Trophoblast cell (in vitro differentiated cells and primary cell): ENCODE measurements around the gene ETV6.

Source experiments
- DNase-seq, 2 donors: peaks; one replicate each; pipeline ENCODE4 v3.0.0-alpha.2; 2016
- H2AFZ ChIP-seq: 2 replicates; pipeline ENCODE4 v1.6.1; 2013; ENCODE audit warnings: low read length, moderate library complexity, mild to moderate bottlenecking; ENCODE audit not compliant: insufficient read depth, poor library complexity
- H2AK5ac ChIP-seq: 2 replicates; pipeline ENCODE4 v1.6.1; 2013; ENCODE audit warnings: mild to moderate bottlenecking, low read length
- H2BK120ac ChIP-seq: 2 replicates; pipeline ENCODE4 v1.6.1; 2013; ENCODE audit warnings: low read length, mild to moderate bottlenecking, moderate library complexity; ENCODE audit not compliant: insufficient read depth, poor library complexity
- H2BK12ac ChIP-seq: 2 replicates; pipeline ENCODE4 v1.6.1; 2013; ENCODE audit warnings: mild to moderate bottlenecking, low read length, moderate library complexity
- H2BK5ac ChIP-seq: 2 replicates; pipeline ENCODE4 v1.6.1; 2013; ENCODE audit warnings: low read length, low read depth, moderate library complexity, mild to moderate bottlenecking; ENCODE audit not compliant: poor library complexity
- H3K14ac ChIP-seq: 2 replicates; pipeline ENCODE4 v1.6.1; 2013; ENCODE audit warnings: mild to moderate bottlenecking, low read length
- H3K18ac ChIP-seq: 2 replicates; pipeline ENCODE4 v1.6.1; 2013; ENCODE audit warnings: mild to moderate bottlenecking, low read length
- H3K23ac ChIP-seq: 2 replicates; pipeline ENCODE4 v1.6.1; 2013; ENCODE audit warnings: low read length
- H3K27ac ChIP-seq: 2 replicates; pipeline ENCODE4 v1.5.1; 2013; ENCODE audit warnings: low read depth, mild to moderate bottlenecking, inconsistent platforms, low read length, moderate library complexity
- H3K27me3 ChIP-seq: 2 replicates; pipeline ENCODE4 v1.6.1; 2013; ENCODE audit warnings: inconsistent platforms, mild to moderate bottlenecking, low read length, moderate library complexity; ENCODE audit not compliant: insufficient read depth
- H3K36me3 ChIP-seq, 2 experiments: 1 replicate in 1 of 2; 2 replicates in 1 of 2; pipeline ENCODE4 v1.6.1; 2013; ENCODE audit warnings: low read length in 2 of 2, mild to moderate bottlenecking in 2 of 2, moderate library complexity in 1 of 2; ENCODE audit not compliant: insufficient read depth in 2 of 2, control insufficient read depth in 1 of 2
- H3K4ac ChIP-seq: 2 replicates; pipeline ENCODE4 v1.6.1; 2013; ENCODE audit warnings: low read depth, mild to moderate bottlenecking, low read length, moderate library complexity
- H3K4me1 ChIP-seq, 2 experiments: 1 replicate in 1 of 2; 2 replicates in 1 of 2; pipeline ENCODE4 v1.6.1; 2013; ENCODE audit warnings: low read length in 2 of 2, mild to moderate bottlenecking in 2 of 2, moderate library complexity in 1 of 2; ENCODE audit not compliant: insufficient read depth in 2 of 2, control insufficient read depth in 1 of 2
- H3K4me2 ChIP-seq: 2 replicates; pipeline ENCODE4 v1.6.1; 2013; ENCODE audit warnings: inconsistent platforms, mild to moderate bottlenecking, low read length, moderate library complexity
- H3K4me3 ChIP-seq: 2 replicates; pipeline ENCODE4 v1.5.1; 2013; ENCODE audit warnings: mild to moderate bottlenecking, low read depth, low read length, inconsistent platforms
- H3K79me1 ChIP-seq: one replicate; pipeline ENCODE4 v1.6.1; 2013; ENCODE audit warnings: low read length
- H3K79me2 ChIP-seq: 2 replicates; pipeline ENCODE4 v1.6.1; 2013; ENCODE audit warnings: low read length, mild to moderate bottlenecking; ENCODE audit not compliant: control insufficient read depth, insufficient read depth, poor library complexity
- H3K9ac ChIP-seq: 2 replicates; pipeline ENCODE4 v1.6.1; 2013; ENCODE audit warnings: mild to moderate bottlenecking, low read length
- H3K9me3 ChIP-seq: 2 replicates; pipeline ENCODE4 v1.6.1; 2013; ENCODE audit warnings: low read depth, mild to moderate bottlenecking, control low read depth, inconsistent platforms, low read length; ENCODE audit not compliant: insufficient read depth
- H4K12ac ChIP-seq: 2 replicates; pipeline ENCODE4 v1.6.1; 2013; ENCODE audit warnings: low read depth, mild to moderate bottlenecking, low read length, moderate library complexity
- H4K8ac ChIP-seq: 2 replicates; pipeline ENCODE4 v1.6.1; 2013; ENCODE audit warnings: low read depth, mild to moderate bottlenecking, low read length, moderate library complexity
- H4K91ac ChIP-seq: one replicate; pipeline ENCODE4 v1.6.1; 2013; ENCODE audit warnings: low read depth, mild to moderate bottlenecking, low read length, moderate library complexity
- WGBS: extraction: QIAGEN DNeasy Blood & Tissue Kit; methylation state at CpG from one replicate; pipeline ENCODE4 v1.1.7; 2013; ENCODE audit warnings: missing lambda C conversion rate; ENCODE audit not compliant: insufficient read length, insufficient coverage; ENCODE audit errors: extremely low coverage; 5-methylcytosine and 5-hydroxymethylcytosine counted together

Gene ETV6

GRCh38 chr12:11767029-11767724 is 117.7 kb downstream of the ETV6 start:
- no peak overlapping the region for H3K4me2 ChIP-seq
- H3K79me1 ChIP-seq: peaks cover 5% of the 10 kb centered on the region
- H3K27me3 ChIP-seq: no peaks in the 10 kb centered on the region
- H3K9me3 ChIP-seq: no peaks in the 10 kb centered on the region
- H2BK12ac ChIP-seq: no peak overlapping the region
- H3K4me3 ChIP-seq: no peak overlapping the region
- no peak overlapping the region for H2AK5ac ChIP-seq
- no peak overlapping the region for H2AFZ ChIP-seq
- no peak overlapping the region for H3K18ac ChIP-seq
- no peak overlapping the region for H2BK120ac ChIP-seq
- no peak overlapping the region for H4K91ac ChIP-seq
- no peak overlapping the region for H3K14ac ChIP-seq
- DNase-seq: no peak
- no peak overlapping the region for H3K23ac ChIP-seq
- H3K4ac ChIP-seq: no peak overlapping the region
- H3K36me3 ChIP-seq: no peaks in the 10 kb centered on the region
- no CpG with 5 or more reads among the region's 4 CpGs for WGBS
- no peak overlapping the region for H3K27ac ChIP-seq
- peaks cover 9 to 18% of the 10 kb centered on the region in 2 experiments for H3K4me1 ChIP-seq
- H3K9ac ChIP-seq: no peak overlapping the region
- H2BK5ac ChIP-seq: no peak overlapping the region
- no peaks in the 10 kb centered on the region for H3K79me2 ChIP-seq
- no peak overlapping the region for H4K12ac ChIP-seq
- H4K8ac ChIP-seq: no peak overlapping the region

- Histone ChIP-seq H3K27me3 (no peaks in the 10 kb centered on the region), H2BK120ac (no peak overlapping the region), H4K91ac (no peak overlapping the region), H3K79me1 (peaks cover 5% of the 10 kb centered on the region), H3K14ac (no peak overlapping the region), H3K36me3 (no peaks in the 10 kb centered on the region), H2AFZ (no peak overlapping the region), H3K4ac (no peak overlapping the region), H2BK12ac (no peak overlapping the region), H4K12ac (no peak overlapping the region), H3K9me3 (no peaks in the 10 kb centered on the region), H3K18ac (no peak overlapping the region), H4K8ac (no peak overlapping the region), H3K27ac (no peak overlapping the region), H3K79me2 (no peaks in the 10 kb centered on the region), H2BK5ac (no peak overlapping the region), H3K9ac (no peak overlapping the region), H3K4me2 (no peak overlapping the region), H3K4me3 (no peak overlapping the region), H2AK5ac (no peak overlapping the region), H3K4me1 (peaks cover 9 to 18% of the 10 kb centered on the region in 2 experiments), H3K23ac (no peak overlapping the region)
- no peak for DNase-seq
- WGBS: no CpG with 5 or more reads among the region's 3 CpGs
Observed at GRCh38 chr12:11767798-11768197, 118.3 kb downstream of the ETV6 start.

GRCh38 chr12:11768233-11768965 is 118.9 kb downstream of the ETV6 start:
- Histone ChIP-seq H3K27ac (no peak overlapping the region), H3K27me3 (no peaks in the 10 kb centered on the region), H2BK12ac (no peak overlapping the region), H4K12ac (no peak overlapping the region), H2AFZ (no peak overlapping the region), H4K8ac (no peak overlapping the region), H3K4me3 (no peak overlapping the region), H2BK120ac (no peak overlapping the region), H3K18ac (no peak overlapping the region), H3K36me3 (no peaks in the 10 kb centered on the region), H3K4ac (no peak overlapping the region), H2BK5ac (no peak overlapping the region), H2AK5ac (no peak overlapping the region), H3K9ac (no peak overlapping the region), H3K23ac (no peak overlapping the region), H3K14ac (no peak overlapping the region), H3K79me1 (peaks cover 5% of the 10 kb centered on the region), H3K9me3 (no peaks in the 10 kb centered on the region), H3K4me1 (peaks cover 9 to 18% of the 10 kb centered on the region in 2 experiments), H3K4me2 (no peak overlapping the region), H4K91ac (no peak overlapping the region), H3K79me2 (no peaks in the 10 kb centered on the region)
- DNase-seq: no peak
- WGBS: no CpG with 5 or more reads among the region's 5 CpGs

- Histone ChIP-seq H2AFZ (no peak overlapping the region), H2BK5ac (no peak overlapping the region), H4K91ac (no peak overlapping the region), H3K79me1 (peaks cover 5% of the 10 kb centered on the region), H3K23ac (no peak overlapping the region), H3K4ac (no peak overlapping the region), H3K27me3 (no peaks in the 10 kb centered on the region), H3K27ac (no peak overlapping the region), H3K14ac (no peak overlapping the region), H3K79me2 (no peaks in the 10 kb centered on the region), H2AK5ac (no peak overlapping the region), H3K9ac (no peak overlapping the region), H4K8ac (no peak overlapping the region), H3K36me3 (peaks cover 3 to 4% of the 10 kb centered on the region in 2 experiments), H4K12ac (no peak overlapping the region), H2BK12ac (no peak overlapping the region), H3K4me3 (no peak overlapping the region), H3K4me2 (no peak overlapping the region), H2BK120ac (no peak overlapping the region), H3K4me1 (peaks cover 11 to 14% of the 10 kb centered on the region in 2 experiments), H3K9me3 (no peaks in the 10 kb centered on the region), H3K18ac (no peak overlapping the region)
- no CpG with 5 or more reads among the region's 12 CpGs for WGBS
- no peak for DNase-seq
Observed at GRCh38 chr12:11769723-11770514, 120.4 kb downstream of the ETV6 start.
